NCI-H2171 (cell line): ENCODE measurements around the gene PHF2.

Source experiments
- DNase-seq: peaks from one replicate; lab custom pipeline; 2025; lab: John Stamatoyannopoulos, UW

PHF2 gene

GRCh38 chr9:93630806-93631411 lies 54.5 kb downstream of the PHF2 start:
- DNase-seq, result no peak

DNA sequence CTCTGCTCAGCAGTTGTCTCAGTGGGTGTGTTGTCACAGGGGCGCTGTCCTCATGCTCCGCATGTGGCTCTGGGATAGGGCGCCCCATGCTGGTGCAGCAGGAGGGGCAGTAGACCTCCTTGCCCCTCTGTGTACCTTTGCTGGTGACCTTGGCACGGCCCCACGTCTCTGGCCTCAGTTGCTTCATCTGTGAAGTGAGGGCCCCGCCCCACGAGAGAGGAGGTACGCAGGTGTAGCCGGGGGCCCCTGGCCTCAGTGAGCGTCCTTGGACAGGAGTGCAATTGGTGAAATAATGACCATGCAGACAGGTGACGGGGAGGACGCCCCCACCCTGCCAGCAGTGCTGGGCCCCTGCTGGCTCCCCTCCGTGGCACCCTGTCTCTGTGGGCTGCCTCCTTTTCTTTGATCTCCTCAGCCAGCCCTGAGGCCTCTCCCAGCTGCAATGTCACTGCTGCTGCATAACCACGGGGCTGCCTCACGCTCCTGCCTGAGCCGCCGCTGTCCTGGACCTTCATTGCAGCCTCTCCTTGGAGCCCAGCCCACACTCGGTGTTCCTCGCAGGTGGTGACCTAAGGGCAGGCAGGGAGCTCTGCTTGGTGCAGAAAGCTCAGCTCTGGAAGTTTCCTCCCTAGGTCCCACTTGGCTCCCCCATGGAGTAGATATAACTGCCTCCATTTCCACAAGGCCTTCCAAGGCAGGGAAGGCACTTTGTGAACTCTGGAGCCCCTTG lies 57.3 kb downstream of the PHF2 start:
- no peak for DNase-seq

DNA sequence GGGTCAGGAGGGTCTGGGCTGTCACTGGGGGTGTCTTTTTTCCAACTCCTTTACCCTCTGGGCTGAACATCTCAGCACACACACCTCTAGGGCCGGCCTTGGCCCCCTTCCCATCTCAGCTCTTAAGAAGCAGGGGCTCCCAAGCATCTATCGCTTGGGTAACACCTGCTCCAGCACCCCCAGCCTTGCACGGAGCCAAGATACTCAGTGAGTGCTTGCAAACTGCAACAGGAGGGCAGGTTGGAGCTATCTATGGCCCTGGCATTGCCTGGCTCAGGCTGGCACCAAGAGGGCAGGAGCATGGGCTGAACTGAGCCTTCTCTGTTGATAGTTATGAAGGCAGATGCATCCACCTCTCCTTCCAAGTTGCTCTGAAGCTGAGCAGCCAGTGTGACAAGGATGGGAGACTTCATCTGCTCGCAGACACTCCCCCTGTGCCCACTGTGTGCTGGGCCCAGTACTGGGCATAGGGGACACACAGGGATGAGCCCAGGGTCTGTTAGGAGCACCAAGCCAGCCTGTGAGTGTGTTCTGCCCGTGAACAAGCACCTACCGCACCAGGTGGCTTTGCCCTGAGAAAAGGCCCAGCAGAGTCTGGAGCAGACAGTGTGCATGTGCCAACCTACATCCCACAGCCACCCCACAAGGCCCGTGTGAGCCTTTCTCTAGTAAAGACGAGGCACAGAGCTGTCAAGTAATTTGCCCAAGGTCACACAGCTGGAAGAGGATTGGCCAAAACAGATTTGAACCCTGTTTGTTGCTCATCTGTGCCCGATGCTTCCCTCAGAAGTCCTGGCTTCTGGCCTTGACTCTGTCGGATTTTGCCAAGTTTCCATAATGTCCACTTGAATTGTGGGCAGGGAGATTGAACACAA lies 58.2 kb downstream of the PHF2 start:
- no peak for DNase-seq

GRCh38 chr9:93635186-93636107 lies 59.1 kb downstream of the PHF2 start:
- no peak for DNase-seq

DNA sequence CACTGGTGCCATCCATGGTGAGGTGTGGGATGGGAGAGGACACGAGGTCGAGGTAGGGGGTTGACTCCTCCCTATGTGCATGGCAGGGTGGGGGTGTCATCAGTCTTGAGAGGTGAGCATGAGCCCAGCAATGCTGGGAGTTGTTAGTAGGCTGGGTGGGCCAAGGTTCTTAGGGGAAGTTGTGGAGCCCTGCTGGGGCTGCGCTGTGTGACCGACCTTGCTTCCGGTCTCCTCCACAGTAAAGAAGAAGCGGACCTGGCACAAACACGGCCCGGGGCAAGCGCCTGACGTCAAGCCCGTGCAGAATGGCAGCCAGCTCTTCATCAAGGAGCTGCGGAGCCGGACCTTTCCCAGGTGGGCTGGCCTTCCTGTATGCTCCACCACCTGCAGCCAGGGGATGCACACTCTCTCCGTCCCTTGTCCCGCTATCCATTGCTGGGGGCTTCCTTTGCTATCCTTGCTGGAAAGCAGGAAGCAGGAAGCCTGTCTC lies 59.8 kb downstream of the PHF2 start:
- no peak for DNase-seq

- DNase-seq, result no peak
Observed at GRCh38 chr9:93636667-93637066, 60.3 kb downstream of the PHF2 start.

DNA sequence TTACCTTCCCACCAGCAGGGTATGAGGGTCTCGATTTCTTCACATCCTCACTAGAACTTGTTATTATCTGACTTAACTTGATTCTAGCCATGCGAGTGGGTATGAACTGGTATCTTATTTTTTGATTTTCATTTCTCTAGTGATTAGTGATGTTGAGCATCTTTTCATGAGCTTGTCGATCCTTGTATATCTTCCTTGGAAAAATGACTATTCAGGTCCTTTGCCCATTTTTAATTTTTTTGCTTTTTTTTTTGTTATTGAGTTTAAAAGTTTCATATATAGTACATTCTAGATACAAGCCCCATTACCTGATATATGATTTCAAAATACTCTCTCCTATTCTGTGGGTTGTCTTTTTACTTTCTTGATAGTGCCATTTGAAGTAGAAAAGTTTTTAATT lies 61.5 kb downstream of the PHF2 start:
- DNase-seq, result no peak

- no peak for DNase-seq
Observed at GRCh38 chr9:93640027-93640426, 63.6 kb downstream of the PHF2 start.

- DNase-seq, result no peak
Observed at GRCh38 chr9:93642961-93643360, 66.6 kb downstream of the PHF2 start.

GRCh38 chr9:93644397-93645088 lies 68.2 kb downstream of the PHF2 start:
- no peak for DNase-seq

DNA sequence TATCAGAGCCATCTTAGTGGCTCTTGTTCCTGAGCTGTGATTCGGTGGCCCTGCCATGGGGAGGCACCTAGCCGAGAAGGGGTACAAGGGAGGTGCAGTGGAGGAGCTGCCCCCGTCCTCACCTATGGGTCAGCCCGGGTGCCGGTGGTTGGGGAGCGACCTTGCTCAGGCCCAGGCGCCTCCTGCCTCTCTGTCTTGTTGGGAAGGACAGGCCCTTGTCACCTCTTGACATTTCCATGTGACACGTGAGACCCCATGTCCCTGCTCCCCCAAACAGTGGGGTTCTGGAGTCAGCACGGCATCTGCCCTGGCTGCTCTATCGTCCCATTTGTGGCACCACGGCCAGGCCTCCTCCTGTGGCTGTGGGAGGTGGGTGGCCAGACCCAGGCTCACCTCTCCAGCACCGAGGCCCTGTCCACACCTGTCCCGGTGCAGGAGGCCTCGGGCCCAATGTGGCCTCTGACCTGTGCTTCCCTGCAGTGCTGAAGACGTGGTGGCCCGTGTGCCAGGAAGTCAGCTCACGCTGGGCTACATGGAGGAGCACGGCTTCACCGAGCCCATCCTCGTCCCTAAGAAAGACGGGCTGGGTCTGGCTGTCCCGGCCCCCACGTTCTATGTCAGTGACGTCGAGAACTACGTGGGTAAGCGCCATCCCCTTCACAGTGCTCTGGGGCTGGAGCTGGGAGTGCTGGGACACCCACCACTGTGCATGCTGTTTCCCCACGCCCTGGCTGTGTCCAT lies 68.9 kb downstream of the PHF2 start:
- DNase-seq, result no peak

- no peak for DNase-seq
Observed at GRCh38 chr9:93645921-93646639, 69.7 kb downstream of the PHF2 start.

- no peak for DNase-seq
Observed at GRCh38 chr9:93646640-93647178, 70.3 kb downstream of the PHF2 start.

DNA sequence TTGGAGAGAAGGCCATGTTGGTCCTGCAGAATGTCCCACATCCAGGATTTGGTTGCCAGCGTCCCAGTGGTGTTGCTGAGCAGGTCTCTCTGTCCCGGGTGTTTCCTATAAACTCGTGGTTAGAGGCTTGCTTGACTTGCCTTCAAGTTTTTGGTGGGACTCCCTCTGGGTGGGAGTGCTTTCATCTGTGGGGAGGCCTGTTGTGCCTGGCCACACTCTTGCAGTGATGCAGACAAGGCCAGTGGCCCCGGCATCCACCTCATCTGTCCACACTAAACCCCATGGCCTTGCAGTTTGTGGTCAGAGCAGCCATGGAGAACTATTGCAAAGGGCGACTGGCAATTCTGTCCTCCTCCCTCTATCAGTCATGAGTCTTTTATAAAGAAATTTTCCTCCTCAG lies 71.8 kb downstream of the PHF2 start:
- no peak for DNase-seq

- DNase-seq, result no peak
Observed at GRCh38 chr9:93648836-93649235, 72.5 kb downstream of the PHF2 start.

DNA sequence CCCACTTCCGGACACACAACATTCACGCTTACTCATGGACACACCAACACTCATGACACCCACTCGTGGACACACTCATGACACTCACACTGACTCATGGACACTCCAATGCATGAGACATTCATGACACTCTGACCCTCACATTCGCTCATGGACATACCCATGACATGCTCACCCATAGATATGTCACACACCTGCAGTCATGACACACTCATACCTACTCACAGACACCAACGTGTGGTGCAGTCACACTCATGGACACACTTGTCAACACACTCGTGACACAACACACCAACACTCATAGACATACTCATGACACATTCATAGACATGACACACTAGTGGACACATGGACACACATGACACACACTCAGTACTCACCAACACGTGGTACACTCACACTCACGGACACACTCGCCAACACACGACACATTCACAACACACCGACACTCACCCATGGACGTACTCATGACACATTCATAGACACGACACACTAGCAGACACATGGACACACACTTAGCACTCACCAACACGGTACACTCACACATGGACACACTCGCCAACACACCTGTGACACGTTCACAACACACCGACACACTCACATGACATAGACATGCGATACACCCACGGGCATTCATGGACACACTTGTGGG lies 73.4 kb downstream of the PHF2 start:
- DNase-seq, result no peak

DNA sequence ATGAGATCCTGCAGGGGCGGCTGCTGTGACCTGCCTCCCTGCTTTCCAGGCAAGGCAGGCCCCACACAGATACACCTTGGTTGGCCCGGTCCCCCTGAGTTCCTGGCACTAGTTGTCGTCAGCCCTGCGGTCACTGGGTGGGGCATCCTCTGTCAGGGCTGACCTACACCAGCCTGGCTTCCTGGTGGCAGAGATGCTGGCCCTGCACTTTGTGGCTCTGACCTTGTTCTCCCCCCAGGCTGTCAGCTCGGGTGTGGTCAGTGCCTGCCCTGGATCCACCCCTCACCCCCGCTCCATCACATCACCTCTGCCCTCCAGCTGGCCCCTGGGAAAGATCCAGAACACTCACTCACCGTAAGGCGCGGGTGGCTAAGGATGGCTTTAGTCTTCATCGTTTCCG lies 74.1 kb downstream of the PHF2 start:
- no peak for DNase-seq

- no peak for DNase-seq
Observed at GRCh38 chr9:93651521-93651950, 75.2 kb downstream of the PHF2 start.
